ENCODE data around the gene POTEB. TPM values are rescaled to one million over a fixed set of nuclear protein-coding genes. Genes with fewer than 3 reads are reported as not detected.

The POTEB gene
- not detected in 5 replicates for total RNA-seq (2022; extraction: Qiagen RNA extraction; ENCODE audit: low read depth)

GRCh38 chr15:21877635-21878034 is at the start of gene POTEB:
TSS of gene POTEB (minus strand) at chr15:21877735. CDS start at chr15:21877246, 489 bp downstream.

Other genes starting within 250 kb of the POTEB start
- gene OR4M2, start 202.8 kb upstream of the POTEB start, total RNA-seq (2022; extraction: Qiagen RNA extraction; ENCODE audit: low read depth) = 0.07 TPM in 1 of 5 replicates, not detected in the others

All from A549 treated with CpdA at 1 μM for 4 hours (cell line).